ENCODE data around the gene SIGLEC7.
A peak's percentile ranks its signal among the peaks of the same experiment; 100 is the strongest.

SIGLEC7 gene

DNA sequence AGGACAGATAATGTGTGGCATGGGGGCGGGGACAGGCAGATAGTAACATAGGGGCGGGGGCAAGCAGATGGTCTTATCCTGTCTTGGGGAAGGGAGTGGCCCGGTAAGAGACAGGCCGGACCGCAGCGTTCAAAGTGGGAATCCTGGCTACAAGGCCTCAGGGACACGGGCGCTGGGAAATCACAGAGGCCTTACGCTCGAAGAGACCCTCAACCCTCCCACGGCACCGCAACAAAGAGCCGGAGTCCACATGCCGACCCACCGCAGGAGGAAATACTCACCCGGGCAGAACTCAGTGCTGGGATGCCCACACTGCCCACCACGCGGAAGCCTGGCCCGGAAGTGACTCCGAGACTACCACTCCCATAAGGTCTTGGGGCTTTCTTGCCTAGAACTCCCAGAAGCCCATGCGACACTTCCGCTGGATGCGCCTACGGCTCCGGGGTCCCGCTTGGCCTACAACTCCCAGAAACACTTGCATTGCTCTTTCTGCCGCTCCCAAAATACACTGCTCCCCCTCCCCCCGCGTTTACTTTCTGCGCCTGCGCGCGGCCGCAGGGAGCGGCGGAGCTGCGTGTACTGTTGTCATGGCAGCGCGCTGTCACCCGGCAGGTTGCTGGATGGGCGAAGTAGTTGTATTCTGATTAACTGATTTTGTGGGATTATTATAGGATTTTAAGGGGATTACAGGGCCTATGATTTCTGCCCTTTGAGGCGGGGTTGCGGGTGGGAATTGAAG lies 33.9 kb upstream of the SIGLEC7 start, which contains the start of gene CTU1:
TSS of gene CTU1 (minus strand) at position 344 of the 739 bp plus-strand sequence. CDS start 3,840 bp downstream, outside the sequence.
- peaks cover 26% of the 10 kb centered on the region for H3K36me3 Mint-ChIP-seq
- H3K4me1 Mint-ChIP-seq: peaks cover 35% of the 10 kb centered on the region
- H3K4me3 Mint-ChIP-seq: peak within 1 kb of the TSS; percentile 98
- peak within 1 kb of the TSS; percentile 89 for H3K27ac Mint-ChIP-seq
- no peaks in the 10 kb centered on the region for H3K27me3 Mint-ChIP-seq
- ATAC-seq: peak; percentile 98
- no peaks in the 10 kb centered on the region for H3K9me3 Mint-ChIP-seq

DNA sequence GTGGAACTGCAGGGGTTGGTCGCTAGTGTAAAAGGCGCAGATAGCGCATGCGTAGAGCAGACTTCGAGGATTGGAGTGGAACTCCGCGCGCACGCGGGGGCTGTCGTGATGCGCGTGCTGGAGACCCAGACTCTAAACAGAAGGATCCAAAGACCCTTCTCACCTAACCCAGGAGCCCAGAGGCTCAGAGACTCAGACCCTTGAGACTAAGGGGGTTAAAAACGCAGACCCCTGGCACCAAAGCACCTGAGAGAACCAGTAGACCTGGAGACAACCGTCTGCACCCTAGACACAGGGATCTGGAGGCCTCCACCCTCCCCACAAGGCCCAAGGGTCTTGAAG lies 33.3 kb upstream of the SIGLEC7 start:
- no peaks in the 10 kb centered on the region for H3K27me3 Mint-ChIP-seq
- peaks cover 35% of the 10 kb centered on the region for H3K4me1 Mint-ChIP-seq
- H3K9me3 Mint-ChIP-seq: no peaks in the 10 kb centered on the region
- ATAC-seq: peak; percentile 55
- H3K4me3 Mint-ChIP-seq: peak overlapping the region; percentile 98
- peak overlapping the region; percentile 89 for H3K27ac Mint-ChIP-seq
- peaks cover 21% of the 10 kb centered on the region for H3K36me3 Mint-ChIP-seq

DNA sequence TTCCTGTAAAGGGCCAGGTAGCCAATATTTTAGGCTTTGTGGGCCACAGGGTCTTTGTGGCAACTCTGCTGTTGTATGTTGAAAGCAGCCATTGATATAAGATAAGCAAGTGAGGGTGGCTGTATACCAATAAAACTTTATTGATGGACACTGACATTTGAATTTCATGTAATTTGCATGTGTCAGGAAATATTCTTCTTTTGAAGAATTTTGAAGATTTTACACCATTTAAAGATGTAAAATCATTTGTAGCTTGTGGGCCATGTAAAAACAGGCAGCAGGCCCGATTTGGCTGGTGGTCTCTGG lies 31.5 kb upstream of the SIGLEC7 start:
- Mint-ChIP-seq H3K27ac (no peak overlapping the region), H3K4me1 (peaks cover 29% of the 10 kb centered on the region), H3K4me3 (no peak overlapping the region), H3K36me3 (peaks cover 7% of the 10 kb centered on the region), H3K9me3 (no peaks in the 10 kb centered on the region), H3K27me3 (peaks cover 7% of the 10 kb centered on the region)
- no peak for ATAC-seq

DNA sequence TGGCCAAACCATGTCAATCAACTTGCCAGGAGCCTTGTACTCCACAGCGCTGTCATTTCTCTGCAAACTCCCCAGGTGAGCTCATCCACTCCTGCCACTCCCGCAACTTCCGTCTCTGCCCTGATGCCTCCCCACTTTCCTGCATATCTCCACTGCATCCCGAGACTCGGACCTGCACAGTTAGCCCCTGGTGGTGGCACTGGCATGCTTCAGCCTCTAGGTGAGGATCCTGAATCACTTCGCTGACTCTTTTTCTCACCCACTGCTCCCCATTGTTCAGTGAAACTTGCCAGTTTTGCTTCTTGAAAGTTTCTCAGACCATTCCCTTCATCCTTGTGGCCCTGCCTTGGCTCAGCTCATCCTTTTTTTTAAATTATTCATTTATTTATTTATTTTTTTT lies 30.5 kb upstream of the SIGLEC7 start:
- Mint-ChIP-seq H3K9me3 (no peaks in the 10 kb centered on the region), H3K36me3 (no peaks in the 10 kb centered on the region), H3K4me1 (peaks cover 21% of the 10 kb centered on the region), H3K27ac (no peak overlapping the region), H3K27me3 (peaks cover 15% of the 10 kb centered on the region), H3K4me3 (no peak overlapping the region)
- ATAC-seq: no peak

DNA sequence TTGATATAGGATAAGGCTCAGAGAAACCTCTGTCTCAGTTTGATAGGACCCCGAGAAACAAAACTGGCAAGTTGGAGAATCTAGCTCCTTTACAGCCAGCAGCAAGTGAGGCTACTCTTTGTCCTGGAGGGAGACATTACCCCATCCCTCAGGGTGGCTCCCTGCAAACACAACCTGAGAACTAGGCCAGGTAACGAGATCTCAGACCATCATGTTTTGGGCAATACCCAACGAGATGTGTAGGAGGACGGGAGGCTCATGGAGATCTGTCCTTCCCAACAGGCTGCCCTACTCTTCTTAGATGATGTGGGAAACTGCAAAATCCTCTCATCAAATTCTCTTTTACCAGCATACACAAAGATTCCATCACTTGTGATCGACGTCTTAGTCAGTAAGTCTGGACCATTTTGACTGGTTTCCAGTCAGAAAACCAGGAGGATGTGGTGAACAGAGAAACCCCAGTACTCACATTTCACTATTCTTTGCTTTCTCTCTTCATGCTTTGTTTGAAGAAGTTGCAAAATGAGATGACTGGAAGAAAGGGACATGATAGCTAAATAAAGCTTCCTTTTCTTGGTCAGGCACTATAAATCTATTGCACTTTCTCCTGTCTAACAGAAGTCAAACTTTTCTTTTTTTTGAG lies 27.9 kb upstream of the SIGLEC7 start:
- no peak overlapping the region for H3K27ac Mint-ChIP-seq

DNA sequence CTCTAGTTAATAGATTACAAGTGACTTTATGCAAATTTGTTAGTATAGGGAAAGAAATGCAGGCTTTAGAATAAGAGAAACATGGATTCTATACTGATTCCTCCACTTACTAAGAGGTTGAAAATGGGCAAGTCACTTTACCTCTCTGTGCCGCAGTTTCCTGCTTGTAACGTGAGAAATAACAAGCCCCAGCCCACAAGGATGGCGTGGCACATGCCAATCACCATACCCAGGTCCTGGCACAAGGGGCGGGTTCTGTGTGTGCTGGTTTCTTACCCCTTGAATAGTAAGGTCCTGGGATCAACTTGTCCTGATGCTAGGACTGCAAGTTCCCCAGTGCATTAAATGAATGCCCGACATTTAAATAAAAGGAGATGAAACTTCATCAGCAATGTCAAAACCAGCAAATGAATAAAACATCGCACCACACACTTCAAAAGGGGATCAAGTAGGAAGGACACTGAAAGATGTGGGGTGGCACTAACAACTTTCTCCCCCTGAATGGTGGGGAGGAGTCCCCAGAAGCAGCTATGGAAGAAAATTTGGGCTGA lies 25.3 kb upstream of the SIGLEC7 start:
- H3K27me3 Mint-ChIP-seq: peaks cover 27% of the 10 kb centered on the region
- ATAC-seq: no peak
- no peak overlapping the region for H3K27ac Mint-ChIP-seq
- H3K36me3 Mint-ChIP-seq: no peaks in the 10 kb centered on the region
- H3K4me3 Mint-ChIP-seq: no peak overlapping the region
- H3K9me3 Mint-ChIP-seq: no peaks in the 10 kb centered on the region
- no peaks in the 10 kb centered on the region for H3K4me1 Mint-ChIP-seq

More for the DNA sequence above, 27.9 kb upstream of the SIGLEC7 start:
- no peak for ATAC-seq
- Mint-ChIP-seq H3K4me3 (no peak overlapping the region), H3K9me3 (no peaks in the 10 kb centered on the region), H3K36me3 (no peaks in the 10 kb centered on the region), H3K4me1 (no peaks in the 10 kb centered on the region), H3K27me3 (peaks cover 23% of the 10 kb centered on the region)

- H3K9me3 Mint-ChIP-seq: no peaks in the 10 kb centered on the region
- no peak overlapping the region for H3K27ac Mint-ChIP-seq
- H3K36me3 Mint-ChIP-seq: no peaks in the 10 kb centered on the region
- H3K4me1 Mint-ChIP-seq: peaks cover 11% of the 10 kb centered on the region
- H3K4me3 Mint-ChIP-seq: no peak overlapping the region
- ATAC-seq: no peak
- peaks cover 49% of the 10 kb centered on the region for H3K27me3 Mint-ChIP-seq
These were observed 23.0 kb upstream of the SIGLEC7 start for GRCh38 chr19:51119101-51119500.

- Mint-ChIP-seq H3K36me3 (no peaks in the 10 kb centered on the region), H3K4me3 (no peak overlapping the region), H3K27me3 (peaks cover 54% of the 10 kb centered on the region), H3K4me1 (peaks cover 14% of the 10 kb centered on the region), H3K9me3 (no peaks in the 10 kb centered on the region), H3K27ac (no peak overlapping the region)
- ATAC-seq: no peak
These were observed 22.5 kb upstream of the SIGLEC7 start for GRCh38 chr19:51119611-51120010.

DNA sequence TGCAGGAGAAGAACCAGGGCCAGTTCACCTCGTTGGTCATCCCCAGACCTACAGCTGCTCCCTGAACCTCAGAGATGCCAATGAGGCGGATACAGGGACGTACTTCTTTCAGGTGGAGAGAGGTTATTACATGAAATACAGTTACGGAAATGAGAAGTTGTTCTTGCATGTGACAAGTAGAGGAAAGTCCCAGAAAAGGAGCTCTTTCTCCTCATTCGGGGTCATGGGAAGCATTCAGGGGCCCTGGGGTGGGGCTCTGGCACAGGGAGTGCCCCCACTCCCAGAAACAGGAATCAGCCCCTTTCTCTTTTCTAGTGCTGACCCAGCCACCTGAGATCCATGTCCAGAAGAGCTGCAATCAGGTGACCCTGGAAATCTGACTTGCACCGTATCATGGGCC lies 21.9 kb upstream of the SIGLEC7 start:
- H3K9me3 Mint-ChIP-seq: no peaks in the 10 kb centered on the region
- no peaks in the 10 kb centered on the region for H3K36me3 Mint-ChIP-seq
- peaks cover 54% of the 10 kb centered on the region for H3K27me3 Mint-ChIP-seq
- peaks cover 14% of the 10 kb centered on the region for H3K4me1 Mint-ChIP-seq
- no peak overlapping the region for H3K27ac Mint-ChIP-seq
- no peak overlapping the region for H3K4me3 Mint-ChIP-seq
- ATAC-seq: no peak

GRCh38 chr19:51121257-51121656 lies 20.8 kb upstream of the SIGLEC7 start:
- Mint-ChIP-seq H3K4me1 (peaks cover 14% of the 10 kb centered on the region), H3K4me3 (no peak overlapping the region), H3K36me3 (no peaks in the 10 kb centered on the region), H3K27me3 (peaks cover 53% of the 10 kb centered on the region), H3K27ac (no peak overlapping the region), H3K9me3 (no peaks in the 10 kb centered on the region)
- ATAC-seq: no peak

DNA sequence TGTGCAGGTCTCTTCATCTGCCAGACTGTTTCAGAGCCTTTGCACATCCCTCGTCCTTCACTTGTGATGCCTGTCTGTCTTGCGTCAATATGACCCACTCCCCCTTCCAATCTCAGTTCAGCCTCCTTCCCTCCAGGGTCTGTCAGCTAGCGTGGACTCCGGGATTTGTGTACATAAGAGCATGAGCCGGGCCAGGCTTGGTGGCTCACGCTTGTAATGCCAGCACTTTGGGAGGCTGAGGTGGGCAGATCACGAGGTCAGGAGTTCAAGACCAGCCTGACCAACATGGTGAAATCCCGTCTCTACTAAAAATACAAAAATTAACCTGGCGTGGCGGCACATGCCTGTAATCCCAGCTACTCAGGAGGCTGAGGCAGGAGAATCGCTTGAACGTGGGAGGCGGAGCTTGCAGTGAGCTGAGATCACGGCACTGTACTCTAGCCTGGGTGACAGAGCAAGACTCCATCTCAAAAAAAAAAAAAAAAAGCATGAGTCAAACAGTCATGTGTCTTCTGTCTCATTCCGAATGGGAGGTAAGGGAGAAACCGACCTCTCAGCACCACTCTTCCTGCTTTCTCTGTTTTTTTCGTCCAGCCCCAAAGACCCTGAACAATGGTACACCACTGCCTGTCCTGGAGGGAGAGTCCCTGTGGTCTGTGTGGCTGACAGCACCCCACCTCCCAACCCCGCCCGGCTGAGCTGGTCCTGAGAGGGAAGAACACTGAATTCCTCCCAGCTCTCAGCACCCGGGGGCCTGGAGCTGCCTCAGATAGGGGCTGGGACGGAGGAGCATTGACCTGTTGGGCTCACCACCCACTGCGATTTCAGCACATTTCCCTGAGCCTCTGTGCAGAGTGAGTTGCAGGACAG lies 19.8 kb upstream of the SIGLEC7 start:
- Mint-ChIP-seq H3K27me3 (peaks cover 59% of the 10 kb centered on the region), H3K27ac (no peak overlapping the region), H3K4me3 (no peak overlapping the region), H3K9me3 (no peaks in the 10 kb centered on the region), H3K36me3 (no peaks in the 10 kb centered on the region), H3K4me1 (peaks cover 14% of the 10 kb centered on the region)
- ATAC-seq: no peak

- Mint-ChIP-seq H3K27ac (no peak overlapping the region), H3K9me3 (no peaks in the 10 kb centered on the region), H3K36me3 (no peaks in the 10 kb centered on the region), H3K4me1 (peaks cover 20% of the 10 kb centered on the region), H3K4me3 (no peak overlapping the region), H3K27me3 (peaks cover 64% of the 10 kb centered on the region)
- ATAC-seq: no peak
These were observed 18.7 kb upstream of the SIGLEC7 start for GRCh38 chr19:51123381-51123800.

DNA sequence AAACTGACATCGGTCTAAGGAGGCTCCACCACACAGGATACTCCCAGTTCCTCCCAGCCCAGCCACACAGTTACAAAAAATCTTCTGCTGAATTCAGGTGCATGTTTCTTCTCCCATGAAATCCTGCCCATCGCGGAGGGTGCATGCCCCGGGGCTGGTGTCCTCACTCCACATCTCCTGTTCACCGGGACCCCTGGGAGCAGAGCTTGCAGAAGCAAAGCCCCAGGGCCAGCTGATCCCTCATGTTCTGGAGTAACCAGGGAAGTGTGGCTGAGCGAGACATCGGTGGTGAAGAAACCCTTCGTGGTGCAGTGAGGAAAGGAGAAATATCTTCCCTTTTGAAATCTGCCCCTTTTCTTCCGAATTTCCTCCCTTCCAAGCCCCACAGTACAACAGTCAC lies 18.3 kb upstream of the SIGLEC7 start:
- Mint-ChIP-seq H3K27me3 (peaks cover 68% of the 10 kb centered on the region), H3K27ac (no peak overlapping the region), H3K4me1 (peaks cover 20% of the 10 kb centered on the region), H3K9me3 (no peaks in the 10 kb centered on the region), H3K36me3 (no peaks in the 10 kb centered on the region), H3K4me3 (no peak overlapping the region)
- ATAC-seq: no peak

GRCh38 chr19:51124216-51124615 lies 17.9 kb upstream of the SIGLEC7 start:
- Mint-ChIP-seq H3K4me1 (peaks cover 20% of the 10 kb centered on the region), H3K9me3 (no peaks in the 10 kb centered on the region), H3K27ac (no peak overlapping the region), H3K27me3 (peaks cover 70% of the 10 kb centered on the region), H3K36me3 (no peaks in the 10 kb centered on the region), H3K4me3 (no peak overlapping the region)
- ATAC-seq: no peak

- H3K4me1 Mint-ChIP-seq: peaks cover 22% of the 10 kb centered on the region
- H3K9me3 Mint-ChIP-seq: no peaks in the 10 kb centered on the region
- no peak within 1 kb of the TSS for H3K27ac Mint-ChIP-seq
- no peak within 1 kb of the TSS for H3K4me3 Mint-ChIP-seq
- ATAC-seq: no peak
- H3K36me3 Mint-ChIP-seq: no peaks in the 10 kb centered on the region
- peaks cover 75% of the 10 kb centered on the region for H3K27me3 Mint-ChIP-seq
These were observed 17.4 kb upstream of the SIGLEC7 start, which contains the start of gene SIGLEC9 for GRCh38 chr19:51124729-51125128. Gene SIGLEC9 (plus strand): TSS chr19:51124906. CDS start chr19:51124975, 69 bp downstream.
